ENCODE results near the gene FHIP1A.

FHIP1A gene

GRCh38 chr4:151434183-151434860 is 25.3 kb downstream of the FHIP1A start:
- H4K20me1 ChIP-seq (ENCODE audit: insufficient read depth, low read length) = no peaks in the 10 kb centered on the region

GRCh38 chr4:151436093-151436518 is 27.1 kb downstream of the FHIP1A start:
- H3K4me3 ChIP-seq (ENCODE audit: low read length) = no peak overlapping the region
- no peaks in the 10 kb centered on the region for H3K4me1 ChIP-seq (ENCODE audit: low read length)
- no peaks in the 10 kb centered on the region for H3K36me3 ChIP-seq (replicated peaks; ENCODE audit: low read depth, low read length)
- TF ChIP-seq EZH2phosphoT487 (IDR thresholded peaks at IDR 0.05; ENCODE audit: low read depth) = no peak
- no peak for TF ChIP-seq CTCF (IDR thresholded peaks at IDR 0.05; ENCODE audit: low read depth, low read length)
- no peak overlapping the region for H3K9ac ChIP-seq (ENCODE audit: low read length)
- no peaks in the 10 kb centered on the region for H3K9me3 ChIP-seq (ENCODE audit: insufficient read depth, low read length)
- H4K20me1 ChIP-seq (ENCODE audit: insufficient read depth, low read length) = no peaks in the 10 kb centered on the region
- H3K27me3 ChIP-seq (ENCODE audit: low read depth, low read length) = no peaks in the 10 kb centered on the region
- H2AFZ ChIP-seq (ENCODE audit: low read depth, low read length) = no peak overlapping the region
- no peak overlapping the region for H3K4me2 ChIP-seq (ENCODE audit: low read length)
- H3K79me2 ChIP-seq (ENCODE audit: low read length) = no peaks in the 10 kb centered on the region
- no peak overlapping the region for H3K27ac ChIP-seq (ENCODE audit: low read length)

More at GRCh38 chr4:151434183-151434860, 25.3 kb downstream of the FHIP1A start:
- Histone ChIP-seq H2AFZ (ENCODE audit: low read depth, low read length) (no peak overlapping the region), H3K36me3 (replicated peaks; ENCODE audit: low read depth, low read length) (no peaks in the 10 kb centered on the region), H3K27ac (ENCODE audit: low read length) (no peak overlapping the region), H3K9me3 (ENCODE audit: insufficient read depth, low read length) (no peaks in the 10 kb centered on the region), H3K4me1 (ENCODE audit: low read length) (peaks cover 6% of the 10 kb centered on the region), H3K9ac (ENCODE audit: low read length) (no peak overlapping the region), H3K4me2 (ENCODE audit: low read length) (no peak overlapping the region), H3K79me2 (ENCODE audit: low read length) (no peaks in the 10 kb centered on the region), H3K27me3 (ENCODE audit: low read depth, low read length) (no peaks in the 10 kb centered on the region), H3K4me3 (ENCODE audit: low read length) (no peak overlapping the region)
- TF ChIP-seq CTCF (IDR thresholded peaks at IDR 0.05; ENCODE audit: low read depth, low read length) (no peak), EZH2phosphoT487 (IDR thresholded peaks at IDR 0.05; ENCODE audit: low read depth) (no peak)

- Histone ChIP-seq H3K9ac (ENCODE audit: low read length) (no peak overlapping the region), H3K27me3 (ENCODE audit: low read depth, low read length) (no peaks in the 10 kb centered on the region), H3K4me3 (ENCODE audit: low read length) (no peak overlapping the region), H3K4me1 (ENCODE audit: low read length) (no peaks in the 10 kb centered on the region), H3K36me3 (replicated peaks; ENCODE audit: low read depth, low read length) (no peaks in the 10 kb centered on the region), H4K20me1 (ENCODE audit: insufficient read depth, low read length) (no peaks in the 10 kb centered on the region), H3K9me3 (ENCODE audit: insufficient read depth, low read length) (no peaks in the 10 kb centered on the region), H3K79me2 (ENCODE audit: low read length) (no peaks in the 10 kb centered on the region), H3K27ac (ENCODE audit: low read length) (no peak overlapping the region), H3K4me2 (ENCODE audit: low read length) (no peak overlapping the region), H2AFZ (ENCODE audit: low read depth, low read length) (no peak overlapping the region)
- TF ChIP-seq EZH2phosphoT487 (IDR thresholded peaks at IDR 0.05; ENCODE audit: low read depth) (no peak), CTCF (IDR thresholded peaks at IDR 0.05; ENCODE audit: low read depth, low read length) (no peak)
Measured at GRCh38 chr4:151437505-151437904, 28.5 kb downstream of the FHIP1A start.

- TF ChIP-seq EZH2phosphoT487 (IDR thresholded peaks at IDR 0.05; ENCODE audit: low read depth) (no peak), CTCF (IDR thresholded peaks at IDR 0.05; ENCODE audit: low read depth, low read length) (no peak)
- no peak overlapping the region for H3K27ac ChIP-seq (ENCODE audit: low read length)
- no peaks in the 10 kb centered on the region for H3K27me3 ChIP-seq (ENCODE audit: low read depth, low read length)
- no peaks in the 10 kb centered on the region for H3K36me3 ChIP-seq (replicated peaks; ENCODE audit: low read depth, low read length)
- H3K4me1 ChIP-seq (ENCODE audit: low read length) = no peaks in the 10 kb centered on the region
- no peaks in the 10 kb centered on the region for H4K20me1 ChIP-seq (ENCODE audit: insufficient read depth, low read length)
- H3K9ac ChIP-seq (ENCODE audit: low read length) = no peak overlapping the region
- H3K4me3 ChIP-seq (ENCODE audit: low read length) = no peak overlapping the region
- no peaks in the 10 kb centered on the region for H3K9me3 ChIP-seq (ENCODE audit: insufficient read depth, low read length)
- H3K79me2 ChIP-seq (ENCODE audit: low read length) = no peaks in the 10 kb centered on the region
- no peak overlapping the region for H3K4me2 ChIP-seq (ENCODE audit: low read length)
- H2AFZ ChIP-seq (ENCODE audit: low read depth, low read length) = no peak overlapping the region
Measured at GRCh38 chr4:151438154-151438553, 29.2 kb downstream of the FHIP1A start.
